Endothelial cell of umbilical vein (primary cell): ENCODE data around the gene MKKS. TPM values are rescaled to one million over a fixed set of nuclear protein-coding genes. Genes with fewer than 3 reads are reported as not detected.

Source experiments
- BruUV-seq: library from RNA; stranded (reverse); fragments of 400-500 nt; replicated peaks from 2 replicates; lab custom pipeline; 2021; lab: Mats Ljungman, UMichigan
- CTCF ChIA-PET: fragments of 300-600, 350-600 bp; sonication (Branson Sonifier 250); formaldehyde crosslinking; loops from one replicate; lab custom pipeline; 2021; ENCODE audit warnings: antibody characterized with exemption, inconsistent platforms; lab: Charles Lee
- POLR2A ChIA-PET: fragments of 300-600, 350-600 bp; sonication (Branson Sonifier 250); formaldehyde crosslinking; loops from one replicate; lab custom pipeline; 2021; ENCODE audit warnings: antibody characterized with exemption, inconsistent platforms; lab: Charles Lee
- DNase-seq: peaks from one replicate; pipeline ENCODE4 v3.0.0-alpha.2; 2011; ENCODE audit warnings: low read depth, low spot score
- FAIRE-seq: peaks from 2 replicates; lab custom pipeline; 2011; peaks lifted over from hg19 to GRCh38; lab: Jason Lieb, UNC
- H2AFZ ChIP-seq: 2 replicates; pipeline ENCODE4 v1.6.0; 2012; ENCODE audit warnings: low read depth, low read length, control low read depth, inconsistent platforms
- H3K27ac ChIP-seq: 2 replicates; pipeline ENCODE4 v1.5.1; 2011; ENCODE audit warnings: low read depth, mild to moderate bottlenecking, control low read depth, low read length, moderate library complexity; ENCODE audit not compliant: insufficient read depth
- H3K27me3 ChIP-seq, 2 experiments: 2 replicates each; pipeline versions ENCODE4 v1.6.0 to v1.6.1; 2011; ENCODE audit warnings: low read length in 2 of 2, mixed read lengths in 1 of 2; ENCODE audit not compliant: control insufficient read depth in 2 of 2, insufficient read depth in 2 of 2
- H3K36me3 ChIP-seq, 2 experiments: 2 replicates in 1 of 2; 3 replicates in 1 of 2; pipeline ENCODE4 v1.5.1; 2011; ENCODE audit warnings: low read length in 2 of 2, mild to moderate bottlenecking in 1 of 2, moderate library complexity in 1 of 2; ENCODE audit not compliant: control insufficient read depth in 2 of 2, insufficient read depth in 2 of 2; ENCODE audit errors: extremely low read depth in 1 of 2
- H3K4me1 ChIP-seq: 3 replicates; pipeline ENCODE4 v1.5.1; 2011; ENCODE audit warnings: mild to moderate bottlenecking, low read length; ENCODE audit not compliant: control insufficient read depth, insufficient read depth; ENCODE audit errors: extremely low read depth
- H3K4me2 ChIP-seq: 2 replicates; pipeline ENCODE4 v1.6.1; 2011; ENCODE audit warnings: low read length, control low read depth, mixed read lengths; ENCODE audit not compliant: insufficient read depth
- H3K4me3 ChIP-seq, 3 experiments: fragments of 200-600 bp in 1 of 3; sonication (generic), shearing (Covaris generic) in 1 of 3; replicated peaks in 1 of 3; 2 replicates each; pipeline ENCODE4 v1.5.1; 2011 to 2016; ENCODE audit warnings: control low read depth in 3 of 3, low read length in 3 of 3, mild to moderate bottlenecking in 2 of 3, inconsistent platforms in 1 of 3, low read depth in 1 of 3, moderate library complexity in 1 of 3; ENCODE audit not compliant: insufficient read depth in 1 of 3
- H3K79me2 ChIP-seq: 2 replicates; pipeline ENCODE4 v1.6.0; 2012; ENCODE audit warnings: low read length, inconsistent platforms; ENCODE audit not compliant: control insufficient read depth, insufficient read depth
- H3K9ac ChIP-seq: replicated peaks from 2 replicates; pipeline ENCODE3; 2011; ENCODE audit warnings: low read length, control low read depth; ENCODE audit not compliant: insufficient read depth; ENCODE audit errors: extremely low read depth
- H3K9me1 ChIP-seq: replicated peaks from 3 replicates; pipeline ENCODE4 v1.6.0; 2011; ENCODE audit warnings: mild to moderate bottlenecking, low read length; ENCODE audit not compliant: control insufficient read depth, insufficient read depth; ENCODE audit errors: extremely low read depth
- H3K9me3 ChIP-seq: replicated peaks from 2 replicates; pipeline ENCODE4 v1.5.1; 2012; ENCODE audit warnings: low read length, inconsistent platforms; ENCODE audit not compliant: control insufficient read depth, insufficient read depth
- H4K20me1 ChIP-seq: replicated peaks from 2 replicates; pipeline ENCODE3; 2011; ENCODE audit warnings: mild to moderate bottlenecking, low read length; ENCODE audit not compliant: control insufficient read depth, insufficient read depth; ENCODE audit errors: extremely low read depth
- CTCF ChIP-seq, 2 donors: IDR thresholded peaks; 1 replicate in 1 of 2; 2 replicates in 1 of 2; pipeline ENCODE4 v1.5.1; 2011; ENCODE audit warnings: low read length in 2 of 2, mild to moderate bottlenecking in 2 of 2, moderate library complexity in 2 of 2, control low read depth in 1 of 2, inconsistent platforms in 1 of 2, low read depth in 1 of 2; ENCODE audit not compliant: insufficient read depth in 1 of 2; ENCODE audit errors: extremely low read depth in 1 of 2
- EZH2 ChIP-seq: IDR thresholded peaks from 2 replicates; pipeline ENCODE4 v1.6.1; 2012; ENCODE audit warnings: borderline replicate concordance, low read depth, mild to moderate bottlenecking, moderate library complexity, low read length, inconsistent platforms; ENCODE audit not compliant: severe bottlenecking
- FOS ChIP-seq: IDR thresholded peaks from 2 replicates; pipeline ENCODE4 v1.6.1; 2011; ENCODE audit warnings: mild to moderate bottlenecking, low read length, moderate library complexity, borderline replicate concordance; ENCODE audit not compliant: insufficient read depth
- GATA2 ChIP-seq: IDR thresholded peaks from 2 replicates; pipeline ENCODE4 v1.7.0; 2011; ENCODE audit warnings: low read depth, mild to moderate bottlenecking, moderate library complexity, mixed read lengths, low read length; ENCODE audit not compliant: insufficient read length, insufficient read depth
- JUN ChIP-seq: IDR thresholded peaks from 2 replicates; pipeline ENCODE4 v1.6.1; 2011; ENCODE audit warnings: borderline replicate concordance, low read depth; ENCODE audit not compliant: insufficient read length, insufficient read depth
- MAX ChIP-seq: IDR thresholded peaks from 2 replicates; pipeline ENCODE4 v1.6.1; 2011; ENCODE audit not compliant: insufficient read depth, insufficient read length
- MYC ChIP-seq: IDR thresholded peaks from one replicate; pipeline ENCODE4 v1.6.1; 2011; ENCODE audit warnings: mild to moderate bottlenecking, low read depth, low read length
- POLR2A ChIP-seq: IDR thresholded peaks from 2 replicates; pipeline ENCODE4 v1.6.1; 2012; ENCODE audit warnings: low read depth, mild to moderate bottlenecking, control low read depth, low read length
- POLR2AphosphoS5 ChIP-seq: IDR thresholded peaks from 2 replicates; pipeline ENCODE4 v1.6.1; 2012; ENCODE audit warnings: low read depth, mild to moderate bottlenecking, control low read depth, low read length, moderate library complexity; ENCODE audit not compliant: insufficient read depth
- dilution Hi-C: fragments of 300-500 bp; cut with MboI; formaldehyde crosslinking; loops from one replicate; pipeline ENCODE4 v1.15.0; 2019; ENCODE audit warnings: low sequenced_read_pairs; ENCODE audit not compliant: extremely low pct_ligation_motif_present
- intact Hi-C: fragments of 100-400 bp; cut with micrococcal nuclease; formaldehyde crosslinking; loops from one replicate; pipeline ENCODE4 v1.10.0; 2022
- polyA plus RNA-seq, 4 experiments: library from polyadenylated mRNA; depleted of rRNA in 3 of 4; stranded (reverse) in 3 of 4; unstranded in 1 of 4; fragments of >200 nt; gene quantifications; 2 replicates each; pipeline versions ENCODE4 v1.2.1 to v1.2.3, GENCODE V29; 2011 to 2012; ENCODE audit warnings: missing spikeins in 1 of 4
- total RNA-seq: library from RNA; stranded (reverse); gene quantifications from 2 replicates; pipeline ENCODE4 v1.2.3, GENCODE V29; 2021

MKKS gene
- total and polyA plus RNA-seq, 2 donors (not counting 3 experiments of a cell fraction or from before 2014, with no cell fraction given) = 7.9 to 10.5 TPM

- H3K36me3 ChIP-seq = no peaks in the 10 kb centered on the region
- DNase-seq (no peak), FAIRE-seq (peak; percentile 4)
- no peaks in the 10 kb centered on the region for H3K9me1 ChIP-seq
- intact Hi-C loops (no loop called here), dilution Hi-C loops (no loop called here)
- BruUV-seq = no TSS peak
- no peak overlapping the region for H3K4me2 ChIP-seq
- H3K27ac ChIP-seq = no peak overlapping the region
- H3K9ac ChIP-seq = no peak overlapping the region
- H3K27me3 ChIP-seq = no peaks in the 10 kb centered on the region
- no peak for TF ChIP-seq JUN
- no peak overlapping the region for H2AFZ ChIP-seq
- H3K9me3 ChIP-seq = no peaks in the 10 kb centered on the region
- no peaks in the 10 kb centered on the region for H4K20me1 ChIP-seq
- ChIA-PET POLR2A (no interaction called here), CTCF (interaction anchor here (1.0 to 2.3 kb wide), 4 partner anchors 8 to 60 kb away, joined by 3 to 5 read pairs (median 4); no protein-coding TSS in a partner anchor)
- no peaks in the 10 kb centered on the region for H3K4me1 ChIP-seq
- no peaks in the 10 kb centered on the region for H3K79me2 ChIP-seq
- H3K4me3 ChIP-seq = no peak overlapping the region
These were observed 42.3 kb upstream of the MKKS start for GRCh38 chr20:10476319-10476724.

- H3K9me3 ChIP-seq = no peaks in the 10 kb centered on the region
- no peak overlapping the region for H3K27ac ChIP-seq
- no TSS peak for BruUV-seq
- FAIRE-seq (no peak), DNase-seq (no peak)
- no peak overlapping the region for H3K9ac ChIP-seq
- intact Hi-C loops (no loop called here), dilution Hi-C loops (no loop called here)
- no peaks in the 10 kb centered on the region for H4K20me1 ChIP-seq
- no peaks in the 10 kb centered on the region for H3K4me1 ChIP-seq
- H3K4me2 ChIP-seq = no peak overlapping the region
- ChIA-PET CTCF (interaction anchor here (1.0 to 1.7 kb wide), 3 partner anchors 10 to 61 kb away, joined by 3 to 4 read pairs (median 3); no protein-coding TSS in a partner anchor), POLR2A (no interaction called here)
- TF ChIP-seq POLR2AphosphoS5 (no peak), GATA2 (no peak), JUN (no peak), CTCF (IDR thresholded peaks at IDR 0.05; ENCODE audit: extremely low read depth in 1 of 2, insufficient read depth in 1 of 2, low read depth in 1 of 2, low read length in 2 of 2) (no peak), FOS (no peak), EZH2 (no peak), MYC (no peak), MAX (no peak), POLR2A (no peak)
- H3K27me3 ChIP-seq = no peaks in the 10 kb centered on the region
- no peak overlapping the region for H3K4me3 ChIP-seq
- H2AFZ ChIP-seq = no peak overlapping the region
- no peaks in the 10 kb centered on the region for H3K79me2 ChIP-seq
- no peaks in the 10 kb centered on the region for H3K36me3 ChIP-seq
- no peaks in the 10 kb centered on the region for H3K9me1 ChIP-seq
These were observed 41.2 kb upstream of the MKKS start for GRCh38 chr20:10475225-10475624.
